ENCODE data around the gene SLC7A6OS.
"Not testable (repeated sequence)": the region's sequence is repeated elsewhere in the genome, so short reads cannot be mapped to it uniquely, and the experiment has no call there.

The SLC7A6OS gene

DNA sequence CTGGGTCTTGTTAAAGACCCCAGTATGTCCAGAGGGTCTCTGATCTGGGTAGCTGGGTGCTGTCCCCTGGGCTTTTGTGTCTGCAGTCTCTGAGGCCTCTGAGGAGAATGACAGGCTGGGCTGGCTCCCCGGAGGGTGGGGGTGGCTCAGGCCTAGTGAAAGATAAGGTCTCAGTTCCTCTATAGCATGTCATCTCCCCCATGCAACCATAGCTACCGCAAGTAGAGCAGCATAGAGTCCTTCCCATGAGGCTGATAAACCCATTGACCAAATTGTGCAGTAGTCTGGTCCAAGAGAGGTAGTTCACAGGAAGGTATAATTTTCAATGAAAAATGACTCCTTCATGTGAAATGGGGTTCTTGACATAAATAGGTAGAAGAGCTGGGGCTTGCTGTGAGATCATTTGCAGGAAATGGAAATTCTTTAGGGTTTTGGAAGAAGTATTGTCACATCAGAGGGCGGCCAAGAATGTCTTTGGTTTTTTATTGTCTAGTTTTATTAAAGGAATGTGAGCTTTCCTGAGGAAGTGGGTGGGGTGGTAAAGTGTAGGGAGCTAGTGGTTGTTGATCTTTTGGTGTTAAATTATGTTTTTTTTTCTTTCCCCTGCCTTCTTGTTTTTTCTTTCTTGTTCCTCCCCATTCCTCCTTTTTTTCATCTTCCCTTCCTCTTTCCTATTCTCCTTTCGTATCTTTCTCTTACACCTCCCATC lies 21.0 kb downstream of the SLC7A6OS start:
- TF ChIP-seq, protein P1, sequence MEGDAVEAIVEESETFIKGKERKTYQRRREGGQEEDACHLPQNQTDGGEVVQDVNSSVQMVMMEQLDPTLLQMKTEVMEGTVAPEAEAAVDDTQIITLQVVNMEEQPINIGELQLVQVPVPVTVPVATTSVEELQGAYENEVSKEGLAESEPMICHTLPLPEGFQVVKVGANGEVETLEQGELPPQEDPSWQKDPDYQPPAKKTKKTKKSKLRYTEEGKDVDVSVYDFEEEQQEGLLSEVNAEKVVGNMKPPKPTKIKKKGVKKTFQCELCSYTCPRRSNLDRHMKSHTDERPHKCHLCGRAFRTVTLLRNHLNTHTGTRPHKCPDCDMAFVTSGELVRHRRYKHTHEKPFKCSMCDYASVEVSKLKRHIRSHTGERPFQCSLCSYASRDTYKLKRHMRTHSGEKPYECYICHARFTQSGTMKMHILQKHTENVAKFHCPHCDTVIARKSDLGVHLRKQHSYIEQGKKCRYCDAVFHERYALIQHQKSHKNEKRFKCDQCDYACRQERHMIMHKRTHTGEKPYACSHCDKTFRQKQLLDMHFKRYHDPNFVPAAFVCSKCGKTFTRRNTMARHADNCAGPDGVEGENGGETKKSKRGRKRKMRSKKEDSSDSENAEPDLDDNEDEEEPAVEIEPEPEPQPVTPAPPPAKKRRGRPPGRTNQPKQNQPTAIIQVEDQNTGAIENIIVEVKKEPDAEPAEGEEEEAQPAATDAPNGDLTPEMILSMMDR (IDR thresholded peaks at IDR 0.05; ENCODE audit: insufficient read depth, low read length, poor library complexity, severe bottlenecking), result no peak
- H3K27me3 ChIP-seq (replicated peaks; ENCODE audit: control insufficient read depth, insufficient read depth, low read length), result no peaks in the 10 kb centered on the region
- H3K36me3 ChIP-seq (ENCODE audit: control insufficient read depth, insufficient read depth, low read length), result peaks cover 44% of the 10 kb centered on the region
- H3K4me3 ChIP-seq (replicated peaks; ENCODE audit: low read depth, low read length), result no peak overlapping the region
- DNase-seq (ENCODE audit: extremely low read depth, insufficient read length), result peak; percentile 69

DNA sequence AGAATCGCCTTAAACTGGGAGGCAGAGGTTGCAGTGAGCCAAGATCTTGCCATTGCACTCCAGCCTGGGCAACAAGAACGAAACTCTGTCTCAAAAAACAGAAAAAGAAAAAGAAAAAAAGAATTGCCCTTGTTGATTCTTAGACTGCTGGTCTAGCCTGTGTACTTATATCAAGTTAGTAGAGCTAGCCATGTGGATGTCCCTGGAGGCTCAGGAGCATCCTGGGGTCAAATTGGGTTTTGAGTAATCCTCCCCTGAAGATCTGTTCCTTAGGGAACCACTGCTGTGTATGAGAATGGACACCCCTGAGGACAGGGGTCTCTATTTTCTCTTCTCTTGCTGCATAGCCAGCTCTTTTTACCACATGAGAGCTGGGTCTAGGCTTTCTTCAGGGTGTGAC lies 21.5 kb downstream of the SLC7A6OS start:
- DNase-seq (ENCODE audit: extremely low read depth, insufficient read length), result no peak
- Histone ChIP-seq H3K27me3 (replicated peaks; ENCODE audit: control insufficient read depth, insufficient read depth, low read length) (no peaks in the 10 kb centered on the region), H3K36me3 (ENCODE audit: control insufficient read depth, insufficient read depth, low read length) (peaks cover 40% of the 10 kb centered on the region), H3K4me3 (replicated peaks; ENCODE audit: low read depth, low read length) (no peak overlapping the region)
- TF ChIP-seq, protein P1 (IDR thresholded peaks at IDR 0.05; ENCODE audit: insufficient read depth, low read length, poor library complexity, severe bottlenecking), result no peak

DNA sequence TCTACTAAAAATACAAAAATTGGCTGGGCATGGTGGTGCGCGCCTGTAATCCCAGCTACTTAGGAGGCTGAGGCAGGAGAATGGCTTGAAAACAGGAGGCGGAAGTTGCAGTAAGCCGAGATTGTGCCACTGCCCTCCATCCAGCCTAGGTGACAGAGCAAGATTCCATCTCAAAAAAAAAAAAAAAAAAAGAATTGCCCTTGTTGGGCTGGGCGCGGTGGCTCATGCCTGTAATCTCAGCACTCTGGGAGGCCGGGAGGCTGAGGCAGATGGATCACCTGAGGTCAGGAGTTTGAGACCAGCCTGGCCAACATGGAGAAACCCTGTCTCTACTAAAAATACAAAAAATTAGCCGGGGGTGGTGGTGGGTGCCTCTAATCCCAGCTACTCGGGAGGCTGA lies 21.9 kb downstream of the SLC7A6OS start:
- H3K36me3 ChIP-seq (ENCODE audit: control insufficient read depth, insufficient read depth, low read length), result peaks cover 37% of the 10 kb centered on the region
- H3K27me3 ChIP-seq (replicated peaks; ENCODE audit: control insufficient read depth, insufficient read depth, low read length); DNase-seq (ENCODE audit: extremely low read depth, insufficient read length): not testable (repeated sequence)

DNA sequence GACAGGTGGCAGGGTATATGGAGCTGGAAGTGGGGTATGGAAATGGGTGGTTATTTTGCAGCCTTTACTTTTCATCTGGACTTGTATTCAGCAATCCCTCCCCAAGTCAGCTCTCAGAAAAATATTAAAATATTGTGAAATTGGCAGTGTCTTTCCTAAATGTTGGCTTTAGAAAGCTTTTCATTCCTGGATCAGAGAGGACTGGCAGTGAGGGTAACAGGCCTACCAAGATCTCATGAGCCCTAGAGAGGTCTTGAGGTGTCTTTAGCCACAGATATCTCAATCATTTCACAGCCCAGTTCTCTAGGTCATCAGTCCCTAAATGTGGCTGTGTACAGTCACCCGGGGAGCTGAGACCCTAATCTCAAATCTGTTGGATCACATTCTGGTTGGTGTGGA lies 22.5 kb downstream of the SLC7A6OS start:
- Histone ChIP-seq H3K4me3 (replicated peaks; ENCODE audit: low read depth, low read length) (no peak overlapping the region), H3K27me3 (replicated peaks; ENCODE audit: control insufficient read depth, insufficient read depth, low read length) (no peaks in the 10 kb centered on the region), H3K36me3 (ENCODE audit: control insufficient read depth, insufficient read depth, low read length) (peaks cover 34% of the 10 kb centered on the region)
- no peak for DNase-seq (ENCODE audit: extremely low read depth, insufficient read length)
- TF ChIP-seq, protein P1 (IDR thresholded peaks at IDR 0.05; ENCODE audit: insufficient read depth, low read length, poor library complexity, severe bottlenecking), result no peak

More for the DNA sequence above, 21.9 kb downstream of the SLC7A6OS start:
- H3K4me3 ChIP-seq (replicated peaks; ENCODE audit: low read depth, low read length), result not testable (repeated sequence)

DNA sequence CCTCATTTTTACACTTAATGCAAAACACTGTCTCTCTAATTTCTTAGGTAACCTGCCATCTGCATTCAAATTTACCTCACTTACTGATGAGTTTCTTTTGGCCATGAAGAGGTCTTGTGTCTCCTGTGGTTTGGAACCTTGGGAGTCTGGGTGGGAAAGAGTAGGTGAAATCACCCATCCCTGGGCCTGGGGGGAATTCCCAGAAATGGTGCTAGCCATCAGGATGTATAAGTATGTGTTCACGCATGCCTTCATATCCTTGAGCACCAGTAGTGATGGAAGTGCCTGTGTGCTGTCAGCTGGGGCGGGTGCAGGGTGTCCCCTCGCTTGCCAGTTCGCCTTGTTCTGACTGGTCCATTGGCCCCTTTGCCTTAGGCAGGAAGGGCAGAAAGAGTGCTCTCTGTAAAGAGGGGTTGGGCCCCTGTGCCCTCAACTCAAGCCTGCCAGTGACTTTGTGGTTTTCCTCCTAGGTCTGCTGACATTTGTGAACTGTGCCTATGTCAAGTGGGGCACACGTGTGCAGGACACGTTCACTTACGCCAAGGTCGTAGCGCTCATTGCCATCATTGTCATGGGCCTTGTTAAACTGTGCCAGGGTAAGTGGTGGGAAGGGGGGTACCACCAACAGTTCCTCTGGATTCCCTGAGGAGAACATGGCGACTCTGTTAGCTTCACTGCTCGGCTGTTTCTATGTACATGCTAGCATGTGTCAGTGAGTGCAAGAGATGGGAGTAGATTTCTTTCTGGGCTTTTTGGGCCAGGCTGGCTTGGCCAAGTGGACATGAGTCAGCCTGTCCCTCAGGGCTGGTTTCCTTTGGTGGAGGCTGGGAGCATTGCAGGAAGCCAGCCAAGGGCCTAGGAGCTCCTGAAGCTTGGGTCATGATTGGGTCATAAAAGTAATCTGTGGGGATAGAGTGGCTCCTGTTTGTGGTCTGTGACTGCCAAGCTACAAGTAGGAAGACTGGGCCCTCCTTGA lies 23.2 kb downstream of the SLC7A6OS start:
- H3K4me3 ChIP-seq (replicated peaks; ENCODE audit: low read depth, low read length), result no peak overlapping the region
- TF ChIP-seq, protein P1 (IDR thresholded peaks at IDR 0.05; ENCODE audit: insufficient read depth, low read length, poor library complexity, severe bottlenecking), result no peak
- no peak for DNase-seq (ENCODE audit: extremely low read depth, insufficient read length)
- H3K36me3 ChIP-seq (ENCODE audit: control insufficient read depth, insufficient read depth, low read length), result peaks cover 32% of the 10 kb centered on the region
- H3K27me3 ChIP-seq (replicated peaks; ENCODE audit: control insufficient read depth, insufficient read depth, low read length), result no peaks in the 10 kb centered on the region
